ENCODE results near the gene BGLAP. TPM values are rescaled to one million over a fixed set of nuclear protein-coding genes. Genes with fewer than 3 reads are reported as not detected.

BGLAP gene
- polyA plus RNA-seq, 3 donors, result 2.2 TPM; not detected in 2

DNA sequence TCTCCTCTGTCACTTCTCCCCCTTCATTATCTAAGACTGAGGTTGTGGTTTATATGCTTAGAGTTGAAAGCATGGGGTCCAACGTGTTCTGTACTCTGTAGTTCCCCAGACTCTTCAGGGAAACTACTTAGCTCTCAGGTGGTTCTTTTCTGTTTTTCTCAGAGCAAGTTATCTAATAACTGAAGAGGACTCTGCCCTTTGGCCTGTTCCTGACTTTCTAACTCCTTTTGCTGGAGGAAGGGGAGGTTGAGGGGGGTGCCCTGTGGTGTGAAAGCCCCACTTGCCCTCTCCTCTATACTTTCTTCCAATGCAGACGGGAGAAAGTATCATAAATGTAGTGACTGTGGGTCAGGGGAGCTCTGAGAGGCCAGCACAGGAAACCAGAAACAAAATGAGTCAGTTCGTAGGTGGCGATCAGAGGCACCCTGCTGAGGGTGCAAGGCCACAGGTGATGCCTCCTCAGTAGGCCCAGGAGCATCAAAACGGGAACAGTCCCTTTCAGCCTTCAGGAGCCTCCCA is 43.1 kb upstream of the BGLAP start:
- Mint-ChIP-seq H3K4me1 (peaks cover 42% of the 10 kb centered on the region), H3K36me3 (peaks cover 28 to 53% of the 10 kb centered on the region in 2 donors), H3K4me3 (no peak overlapping the region), H3K27me3 (ENCODE audit: low read depth in 3 of 3) (no peaks in the 10 kb centered on the region), H3K9me3 (no peaks in the 10 kb centered on the region), H3K27ac (no peak overlapping the region)
- no peak overlapping the region for H3K4me3 ChIP-seq (replicated peaks in 1 of 3; ENCODE audit: low read depth in 2 of 3, low read length in 3 of 3)
- H3K9ac ChIP-seq (ENCODE audit: insufficient read depth, low read length, poor library complexity, severe bottlenecking), result no peak overlapping the region
- H3K27me3 ChIP-seq (ENCODE audit: control insufficient read depth in 2 of 2, insufficient read depth in 2 of 2, low read length in 2 of 2), result no peaks in the 10 kb centered on the region
- 79% methylated on average over 3 of the region's 5 CpGs for WGBS (ENCODE audit: insufficient coverage)
- peaks cover 92% of the 10 kb centered on the region for H3K79me2 ChIP-seq (ENCODE audit: insufficient read depth, low read length)
- intact Hi-C loops (cut with micrococcal nuclease), result no loop called here
- no peak overlapping the region for H3K27ac ChIP-seq (ENCODE audit: low read depth in 1 of 2, low read length in 2 of 2)
- H3K9me3 ChIP-seq (replicated peaks in 1 of 2; ENCODE audit: control insufficient read depth in 1 of 2, insufficient read depth in 1 of 2, low read length in 2 of 2), result no peaks in the 10 kb centered on the region
- no peak for DNase-seq
- TF ChIP-seq, protein P1, sequence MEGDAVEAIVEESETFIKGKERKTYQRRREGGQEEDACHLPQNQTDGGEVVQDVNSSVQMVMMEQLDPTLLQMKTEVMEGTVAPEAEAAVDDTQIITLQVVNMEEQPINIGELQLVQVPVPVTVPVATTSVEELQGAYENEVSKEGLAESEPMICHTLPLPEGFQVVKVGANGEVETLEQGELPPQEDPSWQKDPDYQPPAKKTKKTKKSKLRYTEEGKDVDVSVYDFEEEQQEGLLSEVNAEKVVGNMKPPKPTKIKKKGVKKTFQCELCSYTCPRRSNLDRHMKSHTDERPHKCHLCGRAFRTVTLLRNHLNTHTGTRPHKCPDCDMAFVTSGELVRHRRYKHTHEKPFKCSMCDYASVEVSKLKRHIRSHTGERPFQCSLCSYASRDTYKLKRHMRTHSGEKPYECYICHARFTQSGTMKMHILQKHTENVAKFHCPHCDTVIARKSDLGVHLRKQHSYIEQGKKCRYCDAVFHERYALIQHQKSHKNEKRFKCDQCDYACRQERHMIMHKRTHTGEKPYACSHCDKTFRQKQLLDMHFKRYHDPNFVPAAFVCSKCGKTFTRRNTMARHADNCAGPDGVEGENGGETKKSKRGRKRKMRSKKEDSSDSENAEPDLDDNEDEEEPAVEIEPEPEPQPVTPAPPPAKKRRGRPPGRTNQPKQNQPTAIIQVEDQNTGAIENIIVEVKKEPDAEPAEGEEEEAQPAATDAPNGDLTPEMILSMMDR (IDR thresholded peaks at IDR 0.05), result no peak
- H3K4me2 ChIP-seq (replicated peaks; ENCODE audit: extremely low read depth, low read length, poor library complexity, severe bottlenecking), result no peak overlapping the region
- no peak overlapping the region for H2AFZ ChIP-seq (ENCODE audit: insufficient read depth, low read depth, low read length, poor library complexity, severe bottlenecking)
- H3K36me3 ChIP-seq (replicated peaks in 1 of 2; ENCODE audit: control insufficient read depth in 1 of 2, insufficient read depth in 2 of 2, low read length in 2 of 2), result peaks cover 52 to 76% of the 10 kb centered on the region in 2 donors
- peaks cover 37 to 46% of the 10 kb centered on the region in 2 donors for H3K4me1 ChIP-seq (ENCODE audit: control insufficient read depth in 1 of 2, insufficient read depth in 2 of 2, low read length in 2 of 2)
- H4K20me1 ChIP-seq (ENCODE audit: insufficient read depth, low read length), result peaks cover 80% of the 10 kb centered on the region

DNA sequence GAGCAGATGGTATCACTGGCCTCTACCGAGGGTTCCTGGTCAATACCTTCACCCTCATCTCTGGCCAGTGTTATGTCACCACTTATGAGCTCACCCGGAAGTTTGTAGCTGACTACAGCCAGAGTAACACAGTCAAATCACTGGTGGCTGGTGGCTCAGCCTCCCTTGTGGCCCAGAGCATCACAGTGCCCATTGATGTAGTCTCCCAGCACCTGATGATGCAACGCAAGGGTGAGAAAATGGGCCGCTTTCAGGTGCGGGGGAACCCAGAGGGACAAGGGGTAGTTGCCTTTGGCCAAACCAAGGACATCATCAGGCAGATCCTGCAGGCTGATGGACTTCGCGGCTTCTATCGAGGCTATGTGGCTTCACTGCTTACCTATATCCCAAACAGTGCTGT is 41.9 kb upstream of the BGLAP start:
- Histone ChIP-seq H3K9ac (ENCODE audit: insufficient read depth, low read length, poor library complexity, severe bottlenecking) (no peak overlapping the region), H3K36me3 (replicated peaks in 1 of 2; ENCODE audit: control insufficient read depth in 1 of 2, insufficient read depth in 2 of 2, low read length in 2 of 2) (peaks cover 59 to 86% of the 10 kb centered on the region in 2 donors), H3K27ac (ENCODE audit: low read depth in 1 of 2, low read length in 2 of 2) (no peak overlapping the region), H4K20me1 (ENCODE audit: insufficient read depth, low read length) (peaks cover 80% of the 10 kb centered on the region), H2AFZ (ENCODE audit: insufficient read depth, low read depth, low read length, poor library complexity, severe bottlenecking) (no peak overlapping the region), H3K9me3 (replicated peaks in 1 of 2; ENCODE audit: control insufficient read depth in 1 of 2, insufficient read depth in 1 of 2, low read length in 2 of 2) (no peaks in the 10 kb centered on the region), H3K79me2 (ENCODE audit: insufficient read depth, low read length) (peaks cover 89% of the 10 kb centered on the region), H3K4me2 (replicated peaks; ENCODE audit: extremely low read depth, low read length, poor library complexity, severe bottlenecking) (no peak overlapping the region), H3K4me1 (ENCODE audit: control insufficient read depth in 1 of 2, insufficient read depth in 2 of 2, low read length in 2 of 2) (peaks cover 28 to 36% of the 10 kb centered on the region in 2 donors), H3K27me3 (ENCODE audit: control insufficient read depth in 2 of 2, insufficient read depth in 2 of 2, low read length in 2 of 2) (no peaks in the 10 kb centered on the region), H3K4me3 (replicated peaks in 1 of 3; ENCODE audit: low read depth in 2 of 3, low read length in 3 of 3) (no peak overlapping the region)
- H3K9me3 Mint-ChIP-seq, result no peaks in the 10 kb centered on the region
- H3K36me3 Mint-ChIP-seq, result peaks cover 34 to 65% of the 10 kb centered on the region in 2 donors
- 96% methylated on average over 4 of the region's 8 CpGs for WGBS (ENCODE audit: insufficient coverage)
- no peak for DNase-seq
- TF ChIP-seq, protein P1 (IDR thresholded peaks at IDR 0.05), result no peak
- peak overlapping the region in 1 of 7 donors; percentile 59 for H3K27ac Mint-ChIP-seq
- H3K27me3 Mint-ChIP-seq (ENCODE audit: low read depth in 3 of 3), result no peaks in the 10 kb centered on the region
- peaks cover 31% of the 10 kb centered on the region for H3K4me1 Mint-ChIP-seq
- H3K4me3 Mint-ChIP-seq, result no peak overlapping the region
- intact Hi-C loops (cut with micrococcal nuclease), result no loop called here

Data from CD14-positive monocyte (primary cell).